ENCODE data around the gene ZNF444.

- TF ChIP-seq EZH2 (IDR thresholded peaks at IDR 0.05) (no peak), POLR2AphosphoS5 (IDR thresholded peaks at IDR 0.05; ENCODE audit: borderline replicate concordance, low read depth, low read length) (no peak), FOXP2 (optimal IDR thresholded peaks at IDR 0.05; ENCODE audit: control extremely low read depth, extremely low read length, insufficient read depth) (no peak)
Observed at GRCh38 chr19:56176881-56177280, 35.8 kb downstream of the ZNF444 start.
